ENCODE measurements around the gene NT5DC4.
A peak's percentile ranks its signal among the peaks of the same experiment; 100 is the strongest.

NT5DC4 gene

GRCh38 chr2:112725545-112726457, 5.0 kb downstream of the NT5DC4 start:
- no peak for DNase-seq (ENCODE audit: extremely low read depth, low read depth)
- no peak for TF ChIP-seq CTCF (IDR thresholded peaks at IDR 0.05; ENCODE audit: low read depth, low read length)

- peak; percentile 96 for TF ChIP-seq CTCF (IDR thresholded peaks at IDR 0.05; ENCODE audit: low read depth, low read length)
- peak; percentile 82 for DNase-seq (ENCODE audit: extremely low read depth, low read depth)
These were observed 5.8 kb downstream of the NT5DC4 start for GRCh38 chr2:112726487-112727190.

- DNase-seq (ENCODE audit: extremely low read depth, low read depth) = no peak
- no peak for TF ChIP-seq CTCF (IDR thresholded peaks at IDR 0.05; ENCODE audit: low read depth, low read length)
These were observed 6.6 kb downstream of the NT5DC4 start for GRCh38 chr2:112727276-112728028.

- no peak for TF ChIP-seq CTCF (IDR thresholded peaks at IDR 0.05; ENCODE audit: low read depth, low read length)
- no peak for DNase-seq (ENCODE audit: extremely low read depth, low read depth)
These were observed 7.2 kb downstream of the NT5DC4 start for GRCh38 chr2:112728029-112728362.

- no peak for DNase-seq (ENCODE audit: extremely low read depth, low read depth)
- TF ChIP-seq CTCF (IDR thresholded peaks at IDR 0.05; ENCODE audit: low read depth, low read length) = no peak
These were observed 7.8 kb downstream of the NT5DC4 start for GRCh38 chr2:112728378-112729175.

GRCh38 chr2:112730216-112730615, 9.4 kb downstream of the NT5DC4 start:
- no peak for TF ChIP-seq CTCF (IDR thresholded peaks at IDR 0.05; ENCODE audit: low read depth, low read length)
- no peak for DNase-seq (ENCODE audit: extremely low read depth, low read depth)

Data from AG09319 (cell line).